ENCODE results near the gene EHMT1. TPM values are rescaled to one million over a fixed set of nuclear protein-coding genes. Genes with fewer than 3 reads are reported as not detected.
"Not testable (repeated sequence)": the region's sequence is repeated elsewhere in the genome, so short reads cannot be mapped to it uniquely, and the experiment has no call there.

EHMT1 gene
- total RNA-seq, 1 donor, result 43.6 TPM

DNA sequence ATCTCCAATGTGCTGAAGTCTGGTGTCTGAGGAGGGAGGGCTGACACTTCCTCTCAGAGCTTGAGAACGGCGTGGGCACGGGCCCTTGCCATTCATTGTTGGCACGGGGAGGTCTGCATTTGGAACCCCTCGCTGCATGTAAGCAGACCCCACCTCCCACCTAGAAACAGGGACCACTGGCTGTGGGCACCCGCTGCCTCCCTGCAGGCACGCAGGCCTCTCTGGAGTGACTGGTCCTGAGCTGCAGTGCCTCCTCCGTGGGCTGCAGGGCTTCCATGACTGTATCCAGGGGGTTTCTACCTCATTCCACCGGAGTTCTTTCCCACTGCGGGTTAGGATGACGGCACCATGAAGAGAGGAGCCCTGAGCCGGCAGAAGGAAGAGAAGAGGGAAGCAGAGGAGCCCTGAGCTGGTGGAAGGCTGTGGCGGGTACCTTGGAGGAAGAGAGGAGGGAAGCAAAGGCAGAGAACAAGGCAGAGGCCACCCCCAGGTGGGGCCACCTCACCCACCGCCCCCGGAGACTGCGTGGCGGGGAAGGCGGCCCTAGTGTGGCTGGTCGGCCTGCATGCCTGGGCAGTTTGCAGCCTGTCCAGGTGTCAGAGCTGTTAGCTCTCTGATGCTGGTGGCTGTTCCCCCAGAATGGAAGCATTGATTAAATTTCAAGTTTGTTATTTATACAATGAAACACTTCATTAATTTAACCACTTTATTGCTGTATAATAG, 183.9 kb downstream of the EHMT1 start:
- no peak overlapping the region for H3K4me3 ChIP-seq (ENCODE audit: low read depth, low read length)
- TF ChIP-seq, protein P1, sequence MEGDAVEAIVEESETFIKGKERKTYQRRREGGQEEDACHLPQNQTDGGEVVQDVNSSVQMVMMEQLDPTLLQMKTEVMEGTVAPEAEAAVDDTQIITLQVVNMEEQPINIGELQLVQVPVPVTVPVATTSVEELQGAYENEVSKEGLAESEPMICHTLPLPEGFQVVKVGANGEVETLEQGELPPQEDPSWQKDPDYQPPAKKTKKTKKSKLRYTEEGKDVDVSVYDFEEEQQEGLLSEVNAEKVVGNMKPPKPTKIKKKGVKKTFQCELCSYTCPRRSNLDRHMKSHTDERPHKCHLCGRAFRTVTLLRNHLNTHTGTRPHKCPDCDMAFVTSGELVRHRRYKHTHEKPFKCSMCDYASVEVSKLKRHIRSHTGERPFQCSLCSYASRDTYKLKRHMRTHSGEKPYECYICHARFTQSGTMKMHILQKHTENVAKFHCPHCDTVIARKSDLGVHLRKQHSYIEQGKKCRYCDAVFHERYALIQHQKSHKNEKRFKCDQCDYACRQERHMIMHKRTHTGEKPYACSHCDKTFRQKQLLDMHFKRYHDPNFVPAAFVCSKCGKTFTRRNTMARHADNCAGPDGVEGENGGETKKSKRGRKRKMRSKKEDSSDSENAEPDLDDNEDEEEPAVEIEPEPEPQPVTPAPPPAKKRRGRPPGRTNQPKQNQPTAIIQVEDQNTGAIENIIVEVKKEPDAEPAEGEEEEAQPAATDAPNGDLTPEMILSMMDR (IDR thresholded peaks at IDR 0.05; ENCODE audit: insufficient read depth, low read depth, low read length), result no peak
- DNase-seq (ENCODE audit: low read depth), result no peak

DNA sequence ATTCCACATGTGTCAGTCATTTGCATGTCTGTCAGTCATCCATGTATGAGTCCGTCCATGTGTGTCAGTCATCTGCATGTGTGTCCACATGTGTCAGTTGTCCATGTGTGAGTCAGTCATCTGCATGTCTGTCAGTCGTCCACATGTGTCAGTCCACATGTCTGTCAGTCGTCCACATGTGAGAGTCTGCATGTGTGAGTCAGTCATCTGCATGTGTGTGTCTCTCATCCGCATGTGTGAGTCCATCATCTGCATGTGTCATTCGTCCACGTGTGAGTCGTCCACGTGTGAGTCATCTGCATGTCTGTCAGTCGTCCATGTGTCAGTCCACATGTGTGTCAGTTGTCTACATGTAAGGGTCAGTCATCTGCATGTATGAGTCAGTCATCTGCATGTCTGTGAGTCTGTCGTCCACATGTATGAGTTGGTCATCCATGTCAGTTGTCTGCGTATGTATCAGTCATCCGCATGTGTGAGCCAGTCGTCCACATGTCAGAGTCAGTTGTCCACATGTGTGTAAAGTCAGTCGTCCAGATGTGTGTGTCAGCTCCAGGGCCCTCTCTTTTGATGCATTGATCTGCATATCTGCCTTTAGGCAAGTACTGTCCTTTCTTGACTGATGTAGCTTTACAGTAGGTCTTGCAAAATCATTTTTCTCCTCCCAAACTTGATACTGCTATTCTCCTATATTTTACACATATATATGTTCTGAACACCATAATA, 186.3 kb downstream of the EHMT1 start:
- H3K4me3 ChIP-seq (ENCODE audit: low read depth, low read length), result no peak overlapping the region
- TF ChIP-seq, protein P1 (IDR thresholded peaks at IDR 0.05; ENCODE audit: insufficient read depth, low read depth, low read length), result no peak
- no peak for DNase-seq (ENCODE audit: low read depth)

DNA sequence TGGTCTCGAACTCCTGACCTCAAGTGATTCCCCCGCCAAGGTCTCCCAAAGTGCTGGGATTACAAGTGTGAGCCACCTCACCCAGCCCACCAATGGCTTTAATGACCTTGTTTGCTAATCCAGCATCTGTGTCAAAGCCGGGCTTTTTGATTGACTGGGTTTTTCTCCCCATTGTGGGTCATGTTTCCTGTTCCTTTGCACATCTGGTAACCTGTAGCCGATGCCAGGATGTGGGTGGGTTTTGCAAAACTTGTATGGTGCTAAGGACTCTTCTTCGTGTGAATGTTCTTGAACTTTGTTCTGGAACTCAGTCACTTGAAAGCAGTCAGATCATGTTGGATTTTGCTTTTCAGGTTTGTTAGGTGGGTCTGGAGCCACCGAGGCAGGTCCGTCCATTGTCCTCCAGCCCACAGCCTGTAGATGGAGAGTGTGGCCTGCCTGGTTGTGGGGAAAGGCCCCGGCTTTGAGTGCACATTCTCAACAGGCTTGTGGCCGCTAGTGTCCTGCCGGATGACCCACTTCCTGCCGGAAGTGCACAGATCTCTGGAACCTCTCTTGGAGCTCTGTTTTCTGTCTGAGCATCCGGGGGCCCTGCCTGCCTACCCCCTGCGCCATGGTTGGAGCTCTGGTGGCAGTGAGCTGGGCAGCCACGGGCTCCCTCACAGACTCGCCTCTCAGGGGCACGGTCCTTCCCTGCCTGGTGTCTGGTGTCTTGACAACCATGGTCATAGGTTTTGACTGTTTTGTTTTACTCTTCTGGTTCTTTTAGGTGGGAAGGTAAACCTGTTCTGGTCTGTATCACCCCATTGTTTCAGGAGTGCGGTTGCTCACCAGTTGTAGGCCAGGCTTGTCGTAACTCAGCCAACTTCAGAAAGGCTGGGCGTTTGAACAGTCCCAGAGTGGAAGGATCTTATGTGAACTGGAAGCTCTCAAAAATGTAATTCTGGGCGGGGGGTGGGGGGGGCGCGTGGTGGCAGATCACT, 189.2 kb downstream of the EHMT1 start:
- DNase-seq (ENCODE audit: low read depth), result no peak
- TF ChIP-seq, protein P1 (IDR thresholded peaks at IDR 0.05; ENCODE audit: insufficient read depth, low read depth, low read length), result no peak
- H3K4me3 ChIP-seq (ENCODE audit: low read depth, low read length), result no peak overlapping the region

DNA sequence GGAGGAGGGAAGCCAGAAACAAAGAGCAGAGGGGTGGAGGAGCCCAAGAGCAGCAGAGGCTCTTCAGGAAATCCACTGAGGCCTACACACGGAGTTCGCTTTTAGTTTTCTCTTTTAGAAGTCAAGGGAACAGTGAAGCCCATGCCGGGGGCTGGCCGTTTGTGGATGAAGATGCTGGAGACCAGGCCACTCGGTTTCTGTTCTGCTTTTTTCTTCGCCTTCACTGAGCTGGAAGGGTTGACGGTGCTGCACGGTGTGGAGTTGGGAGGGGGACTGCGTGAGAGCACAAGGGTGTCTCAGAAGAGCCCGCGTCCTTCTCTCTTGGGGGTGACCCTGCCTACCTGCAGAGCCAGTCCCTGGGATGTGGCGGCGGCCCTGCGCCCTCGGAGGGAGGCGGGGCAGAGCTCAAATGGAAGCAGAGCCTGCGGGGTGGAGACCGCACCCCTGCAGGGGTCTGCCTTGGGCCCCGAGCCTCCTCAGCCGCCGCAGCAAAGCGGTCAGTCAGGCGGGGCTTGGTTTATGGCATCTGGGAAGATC, 190.3 kb downstream of the EHMT1 start:
- TF ChIP-seq, protein P1 (IDR thresholded peaks at IDR 0.05; ENCODE audit: insufficient read depth, low read depth, low read length), result no peak
- no peak for DNase-seq (ENCODE audit: low read depth)
- no peak overlapping the region for H3K4me3 ChIP-seq (ENCODE audit: low read depth, low read length)

DNA sequence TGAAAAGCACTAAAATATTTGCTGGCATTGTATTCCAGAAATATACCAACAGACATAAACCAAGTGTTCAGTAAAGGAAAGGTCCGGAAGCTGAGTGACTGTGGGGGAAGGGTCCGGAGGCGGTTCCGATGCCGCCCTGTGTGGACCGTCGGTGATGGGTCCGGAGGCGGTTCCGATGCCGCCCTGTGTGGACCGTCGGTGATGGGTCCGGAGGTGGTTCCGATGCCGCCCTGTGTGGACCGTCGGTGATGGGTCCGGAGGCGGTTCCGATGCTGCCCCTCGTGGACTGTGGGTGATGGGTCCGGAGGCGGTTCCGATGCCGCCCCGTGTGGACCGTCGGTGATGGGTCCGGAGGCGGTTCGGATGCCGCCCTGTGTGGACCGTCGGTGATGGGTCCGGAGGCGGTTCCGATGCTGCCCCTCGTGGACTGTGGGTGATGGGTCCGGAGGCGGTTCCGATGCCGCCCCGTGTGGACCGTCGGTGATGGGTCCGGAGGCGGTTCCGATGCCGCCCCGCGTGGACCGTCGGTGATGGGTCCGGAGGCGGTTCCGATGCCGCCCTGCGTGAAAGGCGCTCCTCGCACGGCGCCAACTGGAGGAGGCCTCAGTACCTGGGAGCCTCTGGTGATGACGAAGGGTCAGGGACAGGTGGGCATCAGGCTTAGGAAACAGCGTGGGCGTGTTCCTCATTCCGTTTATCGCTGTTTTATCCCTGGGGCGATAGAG, 191.1 kb downstream of the EHMT1 start:
- DNase-seq (ENCODE audit: low read depth); H3K4me3 ChIP-seq (ENCODE audit: low read depth, low read length): not testable (repeated sequence)

DNA sequence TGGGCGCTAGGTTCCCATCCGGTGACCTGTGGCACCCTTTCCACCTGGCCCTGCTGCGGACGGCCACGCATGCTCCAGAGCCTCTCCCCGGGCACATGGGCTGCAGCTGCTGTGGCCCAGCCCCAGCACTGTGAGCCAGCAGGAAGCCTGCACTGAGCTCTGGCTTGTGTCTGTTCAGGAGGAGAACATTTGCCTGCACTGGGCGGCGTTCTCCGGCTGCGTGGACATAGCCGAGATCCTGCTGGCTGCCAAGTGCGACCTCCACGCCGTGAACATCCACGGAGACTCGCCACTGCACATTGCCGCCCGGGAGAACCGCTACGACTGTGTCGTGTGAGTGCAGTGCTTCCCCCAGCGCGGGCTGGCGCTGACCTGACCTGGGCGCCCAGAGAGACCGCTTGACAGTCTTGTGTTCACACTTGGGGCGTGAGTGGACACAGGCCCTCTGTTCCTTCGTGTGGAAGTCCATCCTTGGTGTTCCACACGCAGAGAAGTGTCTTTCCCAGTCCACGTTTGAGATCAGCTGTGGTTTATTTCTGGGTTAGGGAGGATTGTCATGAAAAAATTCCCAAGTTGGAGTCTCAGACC, 192.6 kb downstream of the EHMT1 start:
- TF ChIP-seq, protein P1 (IDR thresholded peaks at IDR 0.05; ENCODE audit: insufficient read depth, low read depth, low read length), result no peak
- no peak overlapping the region for H3K4me3 ChIP-seq (ENCODE audit: low read depth, low read length)
- no peak for DNase-seq (ENCODE audit: low read depth)
